GM21360 (cell line): ENCODE results near the gene GATA5.
A peak's percentile ranks its signal among the peaks of the same experiment; 100 is the strongest.
"Not testable (repeated sequence)": the region's sequence is repeated elsewhere in the genome, so short reads cannot be mapped to it uniquely, and the experiment has no call there.

Experiments
- ATAC-seq: cut with Tn5 transposase; IDR thresholded peaks from one replicate; pipeline ENCODE4 v1.9.1; 2021; ENCODE audit warnings: mild to moderate bottlenecking, moderate library complexity; ENCODE audit not compliant: unreplicated experiment

GATA5 gene

GRCh38 chr20:62505337-62506045 is 29.7 kb upstream of the GATA5 start:
- ATAC-seq = no peak

DNA sequence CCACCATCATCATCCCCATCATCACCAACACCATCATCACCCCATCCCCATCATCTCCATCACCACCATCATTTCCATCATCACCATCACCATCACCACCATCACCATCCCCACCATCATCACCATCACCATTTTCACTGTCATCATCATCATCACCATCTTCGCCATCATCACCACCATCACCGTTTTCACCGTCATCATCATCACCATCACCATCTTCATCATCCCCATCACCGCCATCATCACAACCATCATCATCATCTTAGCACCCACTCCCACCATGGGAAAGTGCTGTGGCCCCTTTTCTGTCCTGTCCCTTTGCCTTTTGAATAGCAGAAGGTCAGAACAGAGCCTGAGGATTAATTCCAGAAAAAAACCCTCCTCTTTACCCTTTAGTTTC is 28.5 kb upstream of the GATA5 start:
- no peak for ATAC-seq

GRCh38 chr20:62503401-62504178 is 27.8 kb upstream of the GATA5 start:
- no peak for ATAC-seq

DNA sequence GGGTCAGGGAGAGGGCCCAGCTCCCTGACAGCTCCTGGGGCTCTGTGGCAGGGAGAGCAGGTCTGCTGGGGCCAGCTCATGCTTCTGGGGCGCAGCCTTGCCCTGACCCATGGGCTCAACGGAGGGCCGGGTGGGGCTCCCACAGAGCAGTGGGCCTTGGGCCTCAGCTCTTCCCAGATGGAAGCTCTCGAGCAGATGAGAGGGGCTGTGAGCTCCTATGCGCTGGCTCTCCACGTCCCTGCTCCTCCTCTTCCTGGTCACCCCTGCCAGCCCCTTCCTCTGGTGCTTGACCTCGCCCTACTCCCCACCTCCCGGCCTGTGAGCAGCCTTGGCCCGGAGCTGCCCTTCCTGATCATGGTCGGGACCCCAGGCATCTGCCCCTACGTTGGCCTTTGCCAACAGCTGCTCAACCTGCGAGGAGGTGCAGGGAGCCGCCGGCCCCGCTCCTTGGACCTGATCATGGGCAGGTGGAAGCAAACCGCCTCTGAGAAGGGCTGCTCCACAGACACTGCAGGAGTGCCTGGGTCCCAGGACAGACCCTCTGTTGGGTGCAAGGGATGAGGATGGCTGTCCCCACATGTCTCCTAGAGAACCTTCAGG is 26.8 kb upstream of the GATA5 start:
- no peak for ATAC-seq

- ATAC-seq = peak; percentile 43
Observed at GRCh38 chr20:62501801-62502495, 26.2 kb upstream of the GATA5 start.

GRCh38 chr20:62500237-62500864 is 24.6 kb upstream of the GATA5 start:
- ATAC-seq = no peak

GRCh38 chr20:62499758-62500236 is 24.0 kb upstream of the GATA5 start:
- ATAC-seq = no peak

DNA sequence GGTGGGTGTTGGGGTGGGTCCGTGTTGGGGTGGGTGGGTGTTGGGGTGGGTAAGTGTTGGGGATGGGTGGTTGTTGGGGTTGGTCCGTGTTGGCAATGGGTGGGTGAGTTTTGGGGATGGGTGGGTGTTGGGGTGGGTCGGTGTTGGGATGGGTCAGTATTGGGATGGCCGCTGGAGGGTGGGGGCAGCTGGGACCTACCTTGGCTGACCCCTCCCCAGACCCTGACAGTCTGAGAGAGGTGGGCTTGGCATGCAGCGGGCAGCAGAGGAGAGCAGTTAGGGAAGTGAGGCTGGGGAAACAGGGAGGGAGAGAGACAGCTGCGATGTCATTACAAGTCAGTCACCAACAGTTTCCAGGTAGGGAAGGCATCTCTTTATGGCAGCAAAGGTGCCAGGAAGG is 23.1 kb upstream of the GATA5 start:
- ATAC-seq = no peak

DNA sequence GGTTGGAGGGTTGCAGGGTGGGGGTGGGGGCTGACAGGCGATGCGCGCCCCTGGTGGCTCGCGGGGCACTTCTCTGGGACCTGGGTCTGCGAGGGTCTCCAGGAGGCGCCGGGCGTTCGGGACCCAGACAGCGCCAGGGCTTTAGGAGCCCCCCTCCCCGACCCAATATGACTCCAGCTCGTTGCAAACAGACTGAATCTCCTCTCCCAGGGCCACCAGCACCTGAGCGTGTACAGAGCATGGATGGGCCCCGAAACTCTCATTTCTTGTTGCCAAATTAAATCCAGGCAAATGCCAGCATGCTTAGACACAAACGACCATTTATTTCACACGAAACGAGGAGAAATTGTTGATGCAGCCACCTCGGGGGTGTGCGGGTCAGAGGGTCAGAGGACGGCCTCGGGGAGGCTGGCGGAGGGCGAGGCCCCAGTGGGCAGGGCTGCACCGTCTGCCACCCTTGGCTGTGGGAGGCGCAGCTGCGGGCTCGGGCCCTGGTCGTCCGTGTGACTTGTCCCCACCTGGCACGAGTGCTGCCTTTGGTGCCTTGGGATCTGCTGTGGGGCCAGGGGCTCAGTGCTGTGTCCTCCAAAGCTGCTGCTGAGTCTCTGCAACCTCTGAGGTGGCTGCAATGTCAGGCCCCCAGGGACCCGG is 20.9 kb upstream of the GATA5 start:
- ATAC-seq = no peak

GRCh38 chr20:62495749-62496567 is 20.2 kb upstream of the GATA5 start:
- no peak for ATAC-seq

DNA sequence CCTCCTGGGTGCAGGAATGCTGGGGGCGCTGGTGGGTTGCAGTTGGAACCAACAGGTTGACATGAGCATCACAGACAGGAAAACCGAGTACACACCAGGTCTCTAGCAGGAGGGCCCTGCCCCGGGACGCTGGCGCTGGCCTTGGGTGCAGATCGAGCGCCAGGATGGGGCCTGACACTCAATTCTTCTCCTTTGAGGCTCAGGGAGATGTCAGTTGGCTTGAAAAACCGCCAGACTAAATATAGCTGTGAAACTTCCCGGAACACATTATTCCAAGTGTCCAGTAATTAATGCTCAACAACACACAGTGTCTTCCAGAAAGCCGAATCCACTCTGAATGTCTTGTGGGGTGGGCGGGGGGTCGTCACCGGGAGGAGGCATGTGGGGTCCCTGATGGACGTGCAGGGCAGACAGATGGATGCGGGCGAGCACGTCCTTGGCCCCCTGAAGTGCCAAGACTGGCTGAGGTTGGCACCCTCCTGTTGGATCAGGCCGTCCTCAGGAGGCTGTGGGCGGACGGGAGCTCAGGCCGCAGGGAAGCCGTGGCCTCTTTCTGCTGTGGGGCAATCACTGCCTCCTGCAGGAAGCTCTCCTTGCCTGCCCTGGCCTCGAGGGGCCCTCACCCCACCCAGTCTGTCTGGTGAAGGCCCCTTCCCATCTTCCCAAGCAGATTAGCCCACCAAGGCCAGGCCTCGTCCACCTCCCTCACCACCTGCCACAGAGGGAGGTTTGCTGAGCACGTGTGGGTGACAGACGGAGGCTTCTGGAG is 19.4 kb upstream of the GATA5 start:
- ATAC-seq = no peak

DNA sequence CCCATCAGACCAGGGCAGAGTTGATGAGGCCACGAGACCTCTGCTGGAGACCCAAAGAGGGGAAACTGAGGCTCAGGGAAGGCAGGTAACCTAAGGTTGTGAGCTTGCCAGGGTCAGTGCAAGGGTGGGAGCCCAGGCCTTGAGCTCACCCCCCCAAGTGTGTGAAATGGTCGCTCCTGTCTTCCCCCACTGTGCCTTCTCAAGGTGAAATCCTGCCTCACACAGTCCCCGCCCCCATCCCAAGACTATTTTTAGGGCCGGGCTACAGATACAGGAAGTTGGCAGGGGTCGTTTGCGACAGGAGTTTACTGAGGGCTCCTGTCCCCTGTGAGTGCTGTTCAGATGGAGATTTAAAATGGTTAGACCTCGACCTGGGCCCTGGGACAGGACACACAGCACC is 18.7 kb upstream of the GATA5 start:
- no peak for ATAC-seq

- ATAC-seq = no peak
Observed at GRCh38 chr20:62493886-62494285, 18.1 kb upstream of the GATA5 start.

- no peak for ATAC-seq
Observed at GRCh38 chr20:62493253-62493885, 17.6 kb upstream of the GATA5 start.

DNA sequence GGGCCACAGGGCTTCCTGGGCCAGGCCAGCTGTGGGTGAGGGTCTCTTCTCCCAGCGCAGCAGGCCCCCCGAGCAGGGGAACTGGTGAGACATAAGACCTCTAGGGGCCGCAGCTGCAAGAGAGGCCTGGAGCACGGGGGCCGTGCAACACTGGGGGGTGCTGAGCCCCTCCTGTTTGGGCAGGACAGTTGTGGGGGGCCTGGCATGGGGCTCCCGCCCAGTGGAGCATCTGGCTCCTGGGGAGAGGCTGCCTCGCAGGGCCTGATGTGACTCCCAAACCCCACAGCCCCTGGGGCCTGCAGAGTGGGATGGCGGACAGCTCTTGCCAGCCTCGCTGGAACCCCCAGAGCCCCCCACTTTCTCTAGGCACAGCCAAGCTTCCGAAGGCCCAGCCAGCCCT is 16.9 kb upstream of the GATA5 start:
- no peak for ATAC-seq

- ATAC-seq = not testable (repeated sequence)
Observed at GRCh38 chr20:62490783-62491182, 15.0 kb upstream of the GATA5 start.

GRCh38 chr20:62489932-62490263 is 14.1 kb upstream of the GATA5 start:
- no peak for ATAC-seq

DNA sequence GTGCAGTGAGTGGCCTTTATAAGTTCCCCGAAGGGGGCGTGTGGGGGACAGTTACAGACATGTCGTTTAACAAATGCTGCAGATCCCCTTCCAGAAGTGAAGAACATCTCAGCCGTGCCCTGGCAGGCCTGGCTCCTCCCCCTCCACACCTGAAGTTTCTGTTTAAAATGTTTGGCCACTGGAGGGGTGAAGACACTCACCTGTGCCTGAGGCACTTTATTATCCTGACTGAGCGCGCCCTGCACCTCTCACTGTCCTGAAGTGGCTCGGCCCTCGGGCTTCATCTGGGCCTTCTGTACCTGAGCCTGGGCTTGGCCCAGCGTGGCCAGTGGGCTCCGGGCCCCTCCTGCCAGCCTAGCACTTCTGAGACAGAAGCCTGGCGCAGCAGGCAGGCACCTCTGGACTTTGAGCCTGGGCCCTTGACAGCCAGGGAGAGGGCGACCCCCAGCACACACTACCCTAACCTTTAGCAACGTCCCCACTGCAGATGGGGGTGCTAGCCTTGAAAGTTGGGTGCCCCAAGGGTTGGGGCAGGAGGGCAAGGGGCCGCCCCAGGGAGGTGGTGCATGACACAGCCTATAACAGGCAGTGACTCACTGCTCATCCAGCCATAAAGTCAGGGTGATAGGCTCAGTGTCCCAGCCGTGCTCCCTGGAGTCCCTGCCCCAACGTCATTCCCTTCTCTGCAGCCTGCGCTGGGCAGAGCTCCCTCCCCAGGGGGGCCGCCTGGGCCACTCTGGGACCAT is 13.6 kb upstream of the GATA5 start:
- no peak for ATAC-seq
